Measurements from ENCODE around the gene TMEM53.

GRCh38 chr1:44610527-44611148 lies 63.6 kb downstream of the TMEM53 start:
- TF ChIP-seq CTCF (IDR thresholded peaks at IDR 0.05) (no peak), SIN3A (IDR thresholded peaks at IDR 0.05; ENCODE audit: borderline replicate concordance, insufficient read depth, low read depth, low read length) (no peak), POLR2AphosphoS5 (IDR thresholded peaks at IDR 0.05; ENCODE audit: low read depth, low read length) (no peak), REST (IDR thresholded peaks at IDR 0.05; ENCODE audit: insufficient read depth in 1 of 2, low read depth in 2 of 2, low read length in 1 of 2) (no peak), TCF7L2 (IDR thresholded peaks at IDR 0.05; ENCODE audit: low read depth, low read length) (no peak)
